OCI-LY7 (cell line): Measurements from ENCODE around the gene RGCC. TPM values are rescaled to one million over a fixed set of nuclear protein-coding genes. Genes with fewer than 3 reads are reported as not detected.

Experiments
- BruUV-seq: library from RNA; stranded (reverse); fragments of 400-500 nt; replicated peaks from 2 replicates; lab custom pipeline; 2021; lab: Mats Ljungman, UMichigan
- CTCF ChIA-PET: fragments of 300-600 bp; sonication (Branson Sonifier 250); formaldehyde crosslinking; loops from one replicate; lab custom pipeline; 2022; ENCODE audit warnings: antibody characterized with exemption; ENCODE audit not compliant: unreplicated experiment; lab: Charles Lee
- POLR2A ChIA-PET: fragments of 300-600 bp; sonication (Branson Sonifier 250); formaldehyde crosslinking; loops from one replicate; lab custom pipeline; 2022; ENCODE audit warnings: antibody characterized with exemption; lab: Charles Lee
- DNase-seq: peaks from one replicate; pipeline ENCODE4 v3.0.0-alpha.2; 2015; ENCODE audit warnings: low spot score
- H2AFZ ChIP-seq: fragments of 200-600 bp; sonication (generic), shearing (Covaris generic); 2 replicates; pipeline ENCODE4 v1.6.1; 2014; ENCODE audit warnings: mild to moderate bottlenecking, antibody characterized with exemption, low read length, moderate library complexity
- H3K27ac ChIP-seq: fragments of 200-600 bp; sonication (generic); 2 replicates; pipeline ENCODE4 v1.5.1; 2014; ENCODE audit warnings: mixed run types, low read depth, mild to moderate bottlenecking, moderate library complexity, low read length, inconsistent platforms; ENCODE audit not compliant: poor library complexity, severe bottlenecking
- H3K36me3 ChIP-seq: fragments of 200-600 bp; sonication (generic); 2 replicates; pipeline ENCODE4 v1.6.1; 2014; ENCODE audit warnings: mild to moderate bottlenecking, antibody characterized with exemption, low read length, moderate library complexity, mixed read lengths; ENCODE audit not compliant: insufficient read depth
- H3K4me1 ChIP-seq: fragments of 200-600 bp; sonication (generic); 2 replicates; pipeline ENCODE4 v1.5.1; 2014; ENCODE audit warnings: mild to moderate bottlenecking, low read length; ENCODE audit not compliant: insufficient read depth, poor library complexity, severe bottlenecking
- H3K4me2 ChIP-seq: fragments of 200-600 bp; sonication (generic); 2 replicates; pipeline ENCODE4 v1.6.1; 2014; ENCODE audit warnings: mild to moderate bottlenecking, low read length
- H3K4me3 ChIP-seq: fragments of 200-600 bp; sonication (generic); 2 replicates; pipeline ENCODE4 v1.5.1; 2014; ENCODE audit warnings: mild to moderate bottlenecking, low read depth, low read length; ENCODE audit not compliant: poor library complexity, severe bottlenecking
- H3K79me2 ChIP-seq: fragments of 200-600 bp; sonication (generic); 2 replicates; pipeline ENCODE4 v1.6.1; 2016; ENCODE audit warnings: low read depth, mild to moderate bottlenecking, low read length, moderate library complexity, mixed read lengths; ENCODE audit not compliant: insufficient read depth
- H3K9me2 ChIP-seq: fragments of 200-600 bp; sonication (generic); 2 replicates; pipeline ENCODE4 v1.6.1; 2016; ENCODE audit warnings: mild to moderate bottlenecking, low read length, mixed read lengths; ENCODE audit not compliant: insufficient read depth
- H3K9me3 ChIP-seq: fragments of 200-600 bp; sonication (generic); 2 replicates; pipeline ENCODE4 v1.6.1; 2014; ENCODE audit warnings: mild to moderate bottlenecking, mixed run types, low read length, mixed read lengths
- H4K20me1 ChIP-seq: fragments of 200-600 bp; sonication (generic); 2 replicates; pipeline ENCODE4 v1.6.1; 2014; ENCODE audit warnings: mild to moderate bottlenecking, antibody characterized with exemption, low read length, moderate library complexity, mixed read lengths; ENCODE audit not compliant: insufficient read depth
- EZH2phosphoT487 ChIP-seq: fragments of 200-600 bp; sonication (generic); IDR thresholded peaks from 2 replicates; pipeline ENCODE4 v1.6.1; 2018; ENCODE audit warnings: low read depth, borderline replicate concordance, mild to moderate bottlenecking, mixed run types, antibody characterized with exemption, low read length, moderate library complexity, mixed read lengths
- intact Hi-C: fragments of 100-400 bp; cut with micrococcal nuclease; formaldehyde crosslinking; loops from one replicate; pipeline ENCODE4 v1.10.0; 2022; ENCODE audit not compliant: unreplicated experiment
- total RNA-seq, 2 experiments: library from RNA; depleted of rRNA in 1 of 2; stranded (reverse); fragments of >200 nt in 1 of 2; shearing (Covaris generic) in 1 of 2; gene quantifications; 2 replicates each; pipeline ENCODE4 v1.2.3, GENCODE V29; 2014 to 2022
- TF ChIP-seq, protein P1 (sequence below): fragments of 200-600 bp; sonication (generic); conservative IDR thresholded peaks from 2 replicates; pipeline ENCODE4 v1.5.1; 2014; ENCODE audit warnings: mild to moderate bottlenecking, antibody characterized with exemption, low read length, moderate library complexity, mixed read lengths

The RGCC gene
- total RNA-seq, 2 experiments from 2014 or later = 101 to 274 TPM

DNA sequence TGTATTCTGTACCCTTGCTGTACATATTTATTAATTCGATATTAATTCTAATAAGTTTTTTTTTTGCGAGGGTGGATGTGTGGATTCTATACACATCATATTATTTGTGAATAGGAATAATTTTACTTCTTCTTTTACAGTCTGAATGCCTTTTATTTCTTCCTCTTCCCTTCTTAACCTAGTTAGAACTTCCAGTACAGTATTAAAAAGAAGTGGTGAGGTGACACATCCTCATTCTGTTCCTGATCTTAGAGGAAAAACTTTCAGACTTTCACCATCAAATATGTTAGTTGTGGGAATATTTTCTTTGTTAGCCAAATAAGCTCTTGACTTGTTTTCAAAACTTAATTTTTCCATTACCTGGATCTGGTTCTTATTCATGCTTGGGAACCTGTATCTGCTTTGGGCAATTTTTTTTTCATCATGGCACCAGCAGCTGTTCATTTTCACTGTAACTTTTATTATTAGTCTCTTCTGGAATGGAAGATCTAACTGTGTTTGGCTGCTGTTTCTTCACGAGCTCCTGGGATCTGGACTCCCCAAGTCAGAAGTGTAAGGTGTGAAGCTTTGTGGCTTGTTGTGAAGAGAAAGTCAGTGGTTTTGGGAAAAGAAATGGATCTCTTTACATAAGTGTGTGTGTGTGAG is 33.1 kb downstream of the RGCC start:
- POLR2A ChIA-PET = interaction anchor here (0.6 to 1.0 kb wide), 3 partner anchors 27 to 160 kb away, joined by 3 to 4 read pairs (median 3); no protein-coding TSS in a partner anchor
- H3K9me2 ChIP-seq = no peaks in the 10 kb centered on the region
- no peak overlapping the region for H3K27ac ChIP-seq
- H4K20me1 ChIP-seq = no peaks in the 10 kb centered on the region
- H3K4me2 ChIP-seq = no peak overlapping the region
- peaks cover 18% of the 10 kb centered on the region; the same call in 1 of the 2 replicates for H3K9me3 ChIP-seq
- H3K4me3 ChIP-seq = no peak overlapping the region
- BruUV-seq = no TSS peak
- no peaks in the 10 kb centered on the region; the same call in 1 of the 2 replicates for H3K36me3 ChIP-seq
- H2AFZ ChIP-seq = peak overlapping the region; percentile 11; the same call in 1 of the 2 replicates
- TF ChIP-seq, protein P1, sequence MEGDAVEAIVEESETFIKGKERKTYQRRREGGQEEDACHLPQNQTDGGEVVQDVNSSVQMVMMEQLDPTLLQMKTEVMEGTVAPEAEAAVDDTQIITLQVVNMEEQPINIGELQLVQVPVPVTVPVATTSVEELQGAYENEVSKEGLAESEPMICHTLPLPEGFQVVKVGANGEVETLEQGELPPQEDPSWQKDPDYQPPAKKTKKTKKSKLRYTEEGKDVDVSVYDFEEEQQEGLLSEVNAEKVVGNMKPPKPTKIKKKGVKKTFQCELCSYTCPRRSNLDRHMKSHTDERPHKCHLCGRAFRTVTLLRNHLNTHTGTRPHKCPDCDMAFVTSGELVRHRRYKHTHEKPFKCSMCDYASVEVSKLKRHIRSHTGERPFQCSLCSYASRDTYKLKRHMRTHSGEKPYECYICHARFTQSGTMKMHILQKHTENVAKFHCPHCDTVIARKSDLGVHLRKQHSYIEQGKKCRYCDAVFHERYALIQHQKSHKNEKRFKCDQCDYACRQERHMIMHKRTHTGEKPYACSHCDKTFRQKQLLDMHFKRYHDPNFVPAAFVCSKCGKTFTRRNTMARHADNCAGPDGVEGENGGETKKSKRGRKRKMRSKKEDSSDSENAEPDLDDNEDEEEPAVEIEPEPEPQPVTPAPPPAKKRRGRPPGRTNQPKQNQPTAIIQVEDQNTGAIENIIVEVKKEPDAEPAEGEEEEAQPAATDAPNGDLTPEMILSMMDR = no peak
- no peak for TF ChIP-seq EZH2phosphoT487
- H3K4me1 ChIP-seq = peaks cover 58% of the 10 kb centered on the region
- CTCF ChIA-PET = interaction anchor here (1.0 kb wide), 1 partner anchor 24 kb away, joined by 5 read pairs; no protein-coding TSS in a partner anchor
- intact Hi-C loops = no loop called here
- H3K79me2 ChIP-seq = no peaks in the 10 kb centered on the region
- DNase-seq = no peak

DNA sequence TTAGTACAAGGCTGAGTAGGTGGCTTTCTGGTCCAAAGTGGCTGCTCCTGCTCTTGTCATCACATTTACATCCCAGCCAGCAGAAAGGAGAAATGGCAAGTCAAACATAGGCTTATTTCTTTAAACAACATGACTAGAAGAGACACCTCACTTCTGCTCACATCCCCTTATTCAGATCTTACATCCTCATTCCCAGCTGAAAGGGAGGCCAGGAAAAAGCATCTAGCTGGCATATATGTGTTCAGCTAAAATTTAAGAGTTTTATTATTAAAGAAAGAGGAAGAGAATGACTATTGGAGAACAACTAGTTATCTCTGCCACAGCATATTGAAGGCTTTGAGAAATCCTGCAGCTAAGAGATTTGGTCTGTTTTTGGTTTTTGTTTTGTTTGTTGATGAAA is 34.1 kb downstream of the RGCC start:
- H3K27ac ChIP-seq = peak overlapping the region; percentile 88

More for the DNA sequence above, 34.1 kb downstream of the RGCC start:
- no peak for TF ChIP-seq EZH2phosphoT487
- TF ChIP-seq, protein P1 = no peak
- Histone ChIP-seq H3K36me3 (no peaks in the 10 kb centered on the region; the same call in 1 of the 2 replicates), H3K9me3 (peaks cover 11% of the 10 kb centered on the region; the same call in 1 of the 2 replicates), H3K4me2 (no peak overlapping the region; the same call in 1 of the 2 replicates), H4K20me1 (no peaks in the 10 kb centered on the region), H3K9me2 (no peaks in the 10 kb centered on the region), H2AFZ (peak overlapping the region; percentile 88; the same call in 1 of the 2 replicates), H3K4me1 (peaks cover 67% of the 10 kb centered on the region), H3K79me2 (no peaks in the 10 kb centered on the region), H3K4me3 (no peak overlapping the region)
- DNase-seq = no peak
- ChIA-PET POLR2A (interaction anchor here (0.6 to 2.9 kb wide), 9 partner anchors 8 to 264 kb away, joined by 3 to 16 read pairs (median 9); no protein-coding TSS in a partner anchor), CTCF (interaction anchor here (1.0 kb wide), 1 partner anchor 25 kb away, joined by 5 read pairs; no protein-coding TSS in a partner anchor)
- intact Hi-C loops = no loop called here
- no TSS peak for BruUV-seq
